NCI-H2196 treated with DMSO at 0.1 percent for 48 hours (cell line): ENCODE results near the gene PDZD4.

Experiments used
- DNase-seq: peaks from one replicate; lab custom pipeline; 2025; ENCODE audit not compliant: unreplicated experiment; lab: John Stamatoyannopoulos, UW

PDZD4 gene

DNA sequence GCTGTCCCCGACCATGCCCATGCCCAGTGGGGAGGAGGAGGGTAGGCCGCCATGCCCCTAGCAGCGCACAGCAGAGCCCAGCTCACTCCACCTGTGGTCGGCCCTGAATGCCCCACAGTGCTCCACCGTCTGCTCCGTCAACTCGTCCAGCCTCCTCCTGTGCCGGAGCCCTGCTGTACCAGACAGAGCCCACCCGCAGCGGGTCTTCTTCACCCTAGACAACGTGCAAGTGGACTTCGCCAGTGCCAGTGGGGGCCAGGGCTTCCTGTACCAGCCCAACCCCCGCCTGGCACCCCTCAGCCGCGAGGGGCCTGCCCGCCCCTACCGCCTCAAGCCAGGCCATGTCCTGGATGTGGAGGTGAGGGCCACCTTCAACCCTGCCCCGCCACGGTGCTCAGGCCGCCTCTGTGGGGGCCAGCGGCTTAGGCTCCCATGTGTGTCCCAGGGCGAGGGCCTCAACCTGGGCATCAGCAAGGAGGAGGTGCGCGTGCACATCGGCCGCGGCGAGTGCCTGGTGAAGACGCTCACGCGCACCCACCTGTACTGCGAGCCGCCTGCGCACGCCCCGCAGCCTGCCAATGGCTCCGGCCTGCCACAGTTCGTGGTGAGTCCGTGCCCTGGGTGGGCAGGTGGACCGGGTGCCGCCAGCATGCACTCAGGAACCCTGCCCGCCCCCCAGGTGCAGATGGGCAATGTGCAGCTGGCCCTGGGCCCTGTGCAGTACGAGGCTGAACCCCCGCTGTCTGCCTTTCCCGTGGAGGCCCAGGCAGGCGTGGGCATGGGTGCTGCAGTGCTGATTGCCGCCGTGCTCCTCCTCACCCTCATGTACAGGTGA is 56.4 kb downstream of the PDZD4 start:
- no peak for DNase-seq

DNA sequence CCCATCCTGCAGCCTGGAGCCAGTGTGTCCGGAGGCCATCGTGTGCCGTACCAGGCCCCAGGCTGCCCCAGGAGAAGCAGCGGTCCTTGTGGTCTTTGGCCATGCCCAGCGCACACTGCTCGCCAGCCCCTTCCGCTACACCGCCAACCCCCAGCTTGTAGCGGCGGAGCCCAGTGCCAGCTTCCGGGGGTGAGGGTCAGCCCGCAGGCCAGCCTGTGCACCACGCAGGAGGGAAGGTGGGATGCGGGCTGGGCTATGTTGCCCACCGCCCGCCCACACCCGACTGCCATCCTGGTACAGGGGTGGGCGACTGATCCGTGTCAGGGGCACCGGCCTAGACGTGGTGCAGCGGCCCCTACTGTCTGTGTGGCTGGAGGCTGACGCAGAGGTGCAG is 57.1 kb downstream of the PDZD4 start:
- DNase-seq: no peak

DNA sequence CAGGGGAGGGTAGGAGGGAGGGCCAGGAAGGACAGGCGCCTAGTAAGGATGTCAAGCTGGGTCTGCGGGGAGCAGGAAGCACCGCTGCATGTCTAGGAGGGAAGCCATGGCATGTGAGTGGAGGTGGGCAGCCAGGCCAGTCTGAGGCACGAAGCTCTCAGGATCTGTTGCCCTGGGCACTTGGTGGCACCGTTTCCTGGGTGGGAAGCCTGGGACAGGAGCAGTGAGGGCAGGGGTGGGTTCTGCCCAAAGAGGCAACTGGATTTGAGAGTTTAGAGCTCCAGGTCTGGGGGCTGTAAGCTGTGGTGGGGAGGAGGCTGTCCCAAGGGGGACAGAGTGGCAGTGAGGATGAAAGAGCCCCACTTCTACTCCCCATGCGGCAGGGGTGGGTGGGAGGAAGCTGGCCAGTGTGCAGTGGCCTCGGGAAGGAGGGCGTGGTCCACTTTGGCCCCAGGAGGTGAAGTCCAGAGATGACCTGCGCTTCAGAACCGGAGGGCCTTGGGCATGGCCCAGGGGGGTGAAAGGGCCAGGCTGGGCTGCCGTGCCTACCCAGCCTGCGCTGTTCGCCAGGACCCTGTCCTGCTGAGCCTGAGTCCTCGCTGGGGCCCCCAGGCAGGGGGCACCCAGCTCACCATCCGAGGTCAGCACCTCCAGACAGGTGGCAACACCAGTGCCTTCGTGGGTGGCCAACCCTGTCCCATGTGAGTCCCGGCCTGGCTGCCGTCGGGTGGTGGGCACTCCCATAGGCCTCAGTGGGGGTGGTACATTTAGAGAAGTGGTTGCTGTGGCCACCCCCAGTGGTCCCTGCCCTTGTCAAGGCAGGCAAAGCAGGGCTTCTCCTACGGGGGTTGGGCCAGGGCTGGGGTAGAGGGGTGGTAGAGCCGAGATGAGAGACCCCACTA is 57.8 kb downstream of the PDZD4 start:
- DNase-seq: no peak

DNA sequence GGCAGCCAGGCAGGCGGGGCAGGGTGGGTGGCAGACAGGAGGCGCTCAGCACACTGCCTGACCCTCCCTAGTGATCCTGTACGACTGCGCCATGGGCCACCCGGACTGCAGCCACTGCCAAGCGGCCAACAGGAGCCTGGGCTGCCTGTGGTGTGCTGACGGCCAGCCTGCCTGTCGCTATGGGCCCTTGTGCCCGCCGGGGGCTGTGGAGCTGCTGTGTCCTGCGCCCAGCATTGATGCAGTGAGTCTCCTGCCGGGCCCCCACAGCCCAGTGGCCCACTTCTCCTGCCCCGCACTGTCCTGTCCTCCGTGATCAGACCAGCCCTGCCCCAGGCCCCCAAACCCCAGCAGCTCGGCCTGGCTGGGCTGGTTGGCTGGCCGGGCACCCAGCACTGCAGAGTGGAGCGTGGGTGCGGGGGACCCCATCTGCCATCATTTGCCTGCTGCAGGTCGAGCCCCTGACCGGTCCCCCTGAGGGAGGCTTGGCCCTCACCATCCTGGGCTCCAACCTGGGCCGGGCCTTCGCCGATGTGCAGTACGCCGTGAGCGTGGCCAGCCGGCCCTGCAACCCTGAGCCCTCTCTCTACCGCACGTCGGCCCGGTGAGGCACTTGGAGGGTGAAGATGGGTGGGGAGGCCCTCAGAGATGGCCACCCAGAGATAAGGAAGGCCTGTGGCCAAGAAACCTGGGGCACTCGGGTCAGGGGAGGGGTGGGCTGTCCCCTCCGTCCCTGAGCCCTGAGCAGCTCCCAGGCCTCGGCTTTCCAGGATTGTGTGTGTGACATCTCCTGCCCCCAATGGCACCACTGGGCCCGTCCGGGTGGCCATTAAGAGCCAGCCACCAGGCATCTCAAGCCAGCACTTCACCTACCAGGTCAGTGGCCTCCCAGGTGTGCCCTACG is 58.7 kb downstream of the PDZD4 start:
- DNase-seq: no peak

DNA sequence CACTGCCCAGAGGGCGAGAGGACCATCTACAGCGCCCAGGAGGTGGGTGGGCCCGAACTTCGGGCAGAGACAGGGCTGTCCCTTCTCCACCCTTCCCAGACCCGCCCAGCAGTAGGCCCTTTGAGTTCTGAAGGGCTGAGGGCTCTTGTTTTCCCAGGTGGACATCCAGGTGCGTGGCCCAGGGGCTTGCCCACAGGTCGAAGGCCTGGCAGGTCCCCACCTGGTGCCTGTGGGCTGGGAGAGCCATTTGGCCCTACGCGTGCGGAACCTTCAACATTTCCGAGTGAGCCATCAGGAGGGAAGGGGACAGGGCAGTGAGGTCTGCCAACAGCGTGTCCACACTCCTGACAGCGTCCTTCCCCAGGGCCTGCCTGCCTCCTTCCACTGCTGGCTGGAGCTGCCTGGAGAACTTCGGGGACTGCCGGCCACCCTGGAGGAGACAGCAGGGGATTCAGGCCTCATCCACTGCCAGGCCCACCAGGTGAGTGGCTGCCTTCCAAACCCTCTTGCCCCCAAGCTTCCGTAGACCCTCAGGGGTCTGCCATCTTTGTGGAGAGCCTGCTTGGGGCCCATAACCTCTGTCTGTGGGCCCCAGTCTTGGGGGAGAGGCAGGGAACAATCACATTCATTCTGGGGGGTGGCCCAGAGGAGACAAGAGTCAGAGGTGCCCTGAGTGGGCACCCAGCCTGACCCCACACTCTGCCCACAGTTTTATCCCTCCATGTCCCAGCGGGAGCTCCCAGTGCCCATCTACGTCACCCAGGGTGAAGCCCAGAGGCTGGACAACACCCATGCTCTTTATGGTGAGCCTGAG is 59.5 kb downstream of the PDZD4 start:
- no peak for DNase-seq

DNA sequence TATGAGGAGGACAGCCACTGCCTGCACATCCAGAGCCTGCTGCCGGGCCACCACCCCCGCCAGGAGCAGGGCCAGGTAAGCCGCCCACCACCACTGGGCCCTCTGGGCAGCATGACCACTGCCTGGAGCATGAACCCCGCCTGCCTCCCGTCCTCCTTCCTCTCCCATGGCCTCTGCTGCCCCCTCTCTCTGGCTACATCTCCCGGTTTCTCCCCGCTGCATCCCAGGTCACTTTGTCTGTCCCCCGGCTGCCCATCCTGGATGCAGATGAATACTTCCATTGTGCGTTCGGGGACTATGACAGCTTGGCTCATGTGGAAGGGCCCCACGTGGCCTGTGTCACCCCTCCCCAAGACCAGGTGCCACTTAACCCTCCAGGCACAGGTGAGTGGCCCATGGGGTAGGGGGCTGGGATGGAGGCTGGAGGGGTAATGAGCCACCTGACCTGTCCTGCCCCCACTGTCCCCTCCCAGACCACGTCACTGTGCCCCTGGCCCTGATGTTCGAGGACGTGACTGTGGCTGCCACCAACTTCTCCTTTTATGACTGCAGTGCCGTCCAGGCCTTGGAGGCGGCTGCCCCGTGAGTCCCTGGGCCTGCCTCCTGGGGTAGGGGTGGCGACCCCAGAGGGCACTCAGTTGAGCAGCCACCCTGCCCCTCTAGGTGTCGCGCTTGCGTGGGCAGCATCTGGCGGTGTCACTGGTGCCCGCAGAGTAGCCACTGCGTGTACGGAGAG is 60.3 kb downstream of the PDZD4 start:
- DNase-seq: no peak

DNA sequence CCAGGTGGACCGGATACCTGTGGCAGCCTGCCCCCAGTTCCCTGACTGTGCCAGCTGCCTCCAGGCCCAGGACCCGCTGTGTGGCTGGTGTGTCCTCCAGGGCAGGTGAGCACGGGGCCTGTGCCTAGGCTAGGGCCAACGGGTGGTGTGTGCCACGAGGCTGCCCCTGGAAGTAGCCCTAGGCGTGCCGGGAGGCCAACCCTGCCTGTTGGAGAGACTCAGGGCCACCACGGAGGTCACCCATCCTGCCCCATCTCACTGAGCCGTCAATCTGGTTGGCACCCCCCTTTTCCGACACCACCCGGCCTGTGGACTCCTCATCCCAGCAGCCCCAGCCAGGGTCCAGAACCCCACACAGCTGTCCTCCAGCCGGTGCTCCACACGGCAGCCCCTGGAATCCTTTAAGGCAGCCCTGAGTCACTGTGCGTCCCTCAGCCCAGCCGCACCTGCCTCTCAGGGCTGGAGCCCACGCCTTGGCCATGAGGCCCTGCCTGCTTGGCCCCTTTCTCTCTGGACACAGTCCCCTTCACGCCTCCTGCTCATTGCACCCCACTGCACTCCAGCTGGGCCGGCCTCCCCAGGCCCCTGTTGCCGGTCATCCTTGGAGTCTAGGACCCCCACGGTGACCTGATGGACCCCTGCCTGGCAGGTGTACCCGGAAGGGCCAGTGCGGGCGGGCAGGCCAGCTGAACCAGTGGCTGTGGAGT is 61.0 kb downstream of the PDZD4 start:
- no peak for DNase-seq

DNA sequence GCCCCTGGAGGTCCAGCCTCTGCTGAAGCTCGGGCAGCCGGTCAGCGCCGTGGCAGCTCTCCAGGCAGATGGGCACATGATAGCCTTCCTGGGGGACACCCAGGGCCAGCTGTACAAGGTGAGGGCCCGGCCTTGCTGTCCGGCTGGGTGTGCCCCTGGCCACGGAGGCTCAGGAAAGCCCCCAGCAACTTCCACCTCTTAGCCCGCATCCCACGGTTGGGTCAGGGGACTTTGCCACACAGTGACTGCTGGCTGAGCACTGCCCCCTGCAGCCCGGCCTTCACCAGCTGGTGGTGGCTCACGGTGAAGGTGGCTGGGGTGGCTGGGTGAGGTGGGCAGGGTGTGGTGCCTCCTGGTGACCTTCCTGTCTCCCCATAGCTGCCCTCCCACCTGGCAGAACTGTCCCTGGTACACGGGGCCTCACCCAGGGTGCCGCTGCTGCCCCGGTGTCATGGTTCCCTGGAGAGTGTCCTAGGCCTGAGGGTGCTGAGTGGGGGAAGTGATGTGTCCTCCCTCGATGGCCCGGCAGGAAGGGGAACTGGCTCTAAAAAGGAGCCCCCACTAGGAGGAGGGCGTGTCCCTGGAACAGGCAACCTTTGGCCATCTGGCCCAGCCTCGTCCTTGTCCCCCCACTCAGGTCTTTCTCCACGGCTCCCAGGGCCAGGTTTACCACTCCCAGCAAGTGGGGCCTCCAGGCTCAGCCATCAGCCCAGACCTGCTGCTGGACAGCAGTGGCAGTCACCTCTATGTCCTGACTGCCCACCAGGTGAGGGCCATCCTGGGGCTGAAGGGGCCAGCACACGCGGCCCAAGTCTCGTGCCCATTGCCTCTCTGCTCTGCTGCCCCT is 61.8 kb downstream of the PDZD4 start:
- no peak for DNase-seq

DNA sequence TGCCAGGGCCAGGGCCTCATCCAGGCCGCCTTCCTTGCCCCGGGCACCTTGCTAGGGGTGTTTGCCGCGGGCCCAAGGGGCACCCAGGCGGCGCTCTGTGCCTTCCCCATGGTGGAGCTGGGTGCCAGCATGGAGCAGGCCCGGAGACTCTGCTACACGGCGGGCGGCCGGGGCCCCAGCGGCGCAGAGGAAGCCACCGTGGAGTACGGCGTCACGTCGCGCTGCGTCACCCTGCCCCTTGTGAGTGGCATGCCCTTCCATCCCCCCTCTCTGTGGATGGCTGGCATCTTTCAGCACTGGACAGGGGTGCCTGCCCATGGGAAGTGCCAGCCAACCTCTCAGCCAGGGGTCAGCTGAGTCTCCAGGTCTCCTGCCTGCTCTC is 62.7 kb downstream of the PDZD4 start:
- DNase-seq: no peak

DNA sequence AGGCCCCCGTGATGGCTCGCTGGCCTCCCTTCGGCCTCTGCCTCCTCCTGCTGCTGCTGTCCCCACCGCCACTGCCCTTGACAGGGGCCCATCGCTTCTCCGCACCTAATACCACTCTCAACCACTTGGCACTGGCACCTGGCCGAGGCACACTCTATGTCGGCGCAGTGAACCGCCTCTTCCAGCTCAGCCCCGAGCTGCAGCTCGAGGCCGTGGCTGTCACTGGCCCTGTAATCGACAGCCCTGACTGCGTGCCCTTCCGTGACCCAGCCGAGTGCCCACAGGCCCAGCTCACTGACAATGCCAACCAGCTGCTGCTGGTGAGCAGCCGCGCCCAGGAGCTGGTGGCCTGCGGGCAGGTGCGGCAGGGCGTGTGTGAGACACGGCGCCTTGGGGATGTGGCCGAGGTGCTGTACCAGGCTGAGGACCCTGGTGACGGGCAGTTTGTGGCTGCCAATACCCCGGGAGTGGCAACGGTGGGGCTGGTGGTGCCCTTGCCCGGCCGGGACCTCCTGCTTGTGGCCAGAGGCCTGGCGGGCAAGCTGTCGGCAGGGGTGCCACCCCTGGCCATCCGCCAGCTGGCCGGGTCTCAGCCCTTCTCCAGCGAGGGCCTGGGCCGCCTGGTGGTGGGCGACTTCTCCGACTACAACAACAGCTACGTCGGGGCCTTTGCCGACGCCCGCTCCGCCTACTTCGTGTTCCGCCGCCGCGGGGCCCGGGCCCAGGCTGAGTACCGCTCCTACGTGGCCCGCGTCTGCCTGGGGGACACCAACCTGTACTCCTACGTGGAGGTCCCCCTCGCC is 63.3 kb downstream of the PDZD4 start:
- no peak for DNase-seq

DNA sequence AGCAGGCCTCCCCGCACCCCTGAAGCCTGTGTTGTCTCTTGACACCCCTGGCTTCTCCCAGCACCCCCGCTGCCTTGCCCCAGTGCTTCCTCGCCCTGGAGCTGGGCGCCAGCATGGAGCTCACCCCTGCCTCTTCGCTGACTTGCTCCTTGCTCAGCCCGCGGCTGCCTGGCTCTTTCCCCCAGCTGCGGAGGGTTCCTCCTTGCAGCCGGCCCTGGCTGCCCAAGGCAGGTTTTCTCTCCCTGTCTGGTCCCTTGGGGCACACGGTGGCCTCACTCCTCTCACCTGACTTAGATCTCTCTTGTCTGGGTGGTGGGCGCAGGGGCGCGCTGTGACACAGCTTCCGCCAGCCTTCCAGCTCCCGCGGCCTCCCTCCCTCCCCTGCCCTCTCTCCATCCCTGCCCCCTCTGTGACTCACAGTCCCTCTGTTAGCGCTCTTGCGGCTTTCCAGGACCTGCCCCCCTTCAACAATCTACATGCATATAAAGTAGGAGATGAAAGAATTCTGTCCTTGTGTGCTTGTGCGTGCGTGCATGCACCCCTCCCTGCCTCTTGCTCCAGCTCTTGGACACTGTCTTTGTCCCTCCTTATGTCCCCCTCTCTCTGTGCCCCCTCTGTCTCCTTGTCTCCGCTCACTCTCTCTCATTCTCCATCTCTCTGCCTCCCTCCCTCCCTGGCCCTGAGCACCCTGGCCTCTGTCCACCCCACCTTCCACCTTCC is 64.1 kb downstream of the PDZD4 start:
- DNase-seq: no peak

DNA sequence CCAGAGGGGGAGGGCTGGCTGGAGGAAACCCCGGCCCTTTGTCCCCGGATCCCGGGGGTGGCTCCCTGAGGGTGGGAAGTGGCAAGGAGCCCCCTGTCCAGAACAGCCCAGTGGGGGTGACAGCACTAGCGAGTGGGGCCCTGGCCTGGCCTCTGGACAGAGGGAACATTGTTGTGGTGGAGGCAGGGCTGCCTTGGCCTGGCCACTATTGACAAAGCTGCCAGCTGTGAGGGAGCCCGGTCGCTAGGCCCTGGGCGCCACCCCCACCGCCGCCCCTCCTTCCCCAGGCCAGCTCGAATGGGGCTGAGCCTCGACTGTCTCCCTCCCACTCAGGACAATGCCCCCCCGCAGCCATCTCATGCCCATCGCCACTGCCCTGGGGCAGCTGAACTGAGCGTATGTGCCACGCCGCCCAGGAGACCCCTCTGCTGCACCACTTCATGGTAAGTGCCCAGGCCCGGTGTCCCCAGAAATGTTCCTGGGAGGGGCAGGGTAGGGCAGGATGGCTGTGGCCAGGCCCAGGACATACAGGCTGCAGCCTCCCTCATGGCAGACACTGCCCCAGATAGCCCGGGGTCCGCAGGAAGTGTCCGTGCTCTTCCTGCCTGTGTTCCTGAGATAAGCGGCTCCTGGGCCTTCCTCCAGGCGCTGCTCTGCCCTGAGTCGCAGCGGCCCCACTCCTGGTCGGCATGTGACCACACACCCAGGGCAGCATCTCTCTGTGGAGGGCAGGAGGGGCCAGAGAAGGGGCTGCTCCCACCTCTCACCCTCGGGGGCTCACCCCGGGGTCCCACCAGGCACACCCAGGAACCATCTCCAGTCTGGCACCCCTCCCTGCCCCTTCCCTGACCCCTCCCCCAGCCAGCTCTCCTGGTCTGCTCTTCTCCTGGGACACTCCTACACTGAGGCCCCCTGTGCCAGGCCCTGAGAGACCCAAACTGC is 64.9 kb downstream of the PDZD4 start:
- no peak for DNase-seq

DNA sequence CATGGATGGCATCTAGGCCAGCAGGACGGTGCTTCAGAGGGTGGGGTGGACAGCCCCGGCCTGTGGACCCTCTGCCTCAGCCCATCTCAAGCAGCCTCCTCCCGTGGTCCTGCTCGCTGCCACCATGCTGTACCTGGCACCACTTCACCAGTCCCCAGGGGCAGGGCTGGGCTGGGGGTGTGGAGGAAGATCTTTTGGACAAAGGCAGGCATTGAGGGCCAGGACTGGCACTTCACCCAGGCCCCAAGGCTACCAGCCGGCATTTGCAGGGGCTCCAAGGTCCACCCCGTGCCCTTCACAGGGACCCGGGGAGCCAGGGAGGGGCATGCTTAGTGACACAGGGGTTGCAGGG is 65.6 kb downstream of the PDZD4 start:
- no peak for DNase-seq

DNA sequence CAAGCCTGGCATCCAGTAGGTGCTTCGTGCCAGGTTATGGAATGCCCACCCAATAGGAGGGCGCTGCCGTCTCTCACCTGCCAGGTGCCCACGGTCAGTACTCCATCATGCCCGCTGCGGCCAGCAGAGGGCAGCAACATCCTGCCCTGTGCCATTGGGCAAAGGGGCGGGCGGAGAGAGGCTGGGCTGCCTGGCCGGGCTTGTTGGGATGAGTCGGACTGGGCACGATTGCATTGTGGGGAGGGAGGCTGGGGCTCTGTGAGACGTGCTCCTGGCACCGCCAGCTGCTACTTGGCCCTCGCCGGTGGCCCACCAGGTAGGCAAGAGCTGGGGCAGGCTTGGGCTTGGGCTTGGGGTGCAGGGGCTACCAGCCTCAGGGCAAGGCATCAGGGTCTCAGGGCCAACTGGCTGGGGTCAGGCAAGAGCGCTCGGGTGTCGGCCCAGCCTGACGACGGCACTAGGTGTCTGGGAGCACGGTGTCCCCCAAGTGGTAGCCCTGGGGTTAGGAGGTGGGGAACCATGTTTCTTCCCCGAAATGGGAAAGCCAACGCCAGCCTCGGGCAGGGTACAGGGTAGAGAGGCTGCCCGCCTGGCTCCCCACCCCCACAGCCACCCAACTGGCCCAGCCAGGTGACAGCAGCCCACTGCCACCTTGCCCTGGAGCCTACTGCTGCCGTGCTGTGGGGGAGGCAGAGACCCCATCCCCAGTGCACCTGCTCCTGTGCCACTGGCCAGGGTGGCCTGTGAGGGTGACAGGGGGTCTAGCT is 66.2 kb downstream of the PDZD4 start, which contains the start of gene PLXNB3:
Gene PLXNB3, plus strand, starts transcription at position 261 of the 767 bp plus-strand sequence. CDS start 1,287 bp downstream, outside the sequence.
- DNase-seq: peak; percentile 51
